HCT116 (cell line): ENCODE data around the gene CTSH.

ENCODE experiments used
- CTCF ChIP-seq, 3 experiments: fragments of 200-600 bp in 1 of 3; sonication (generic) in 1 of 3; IDR thresholded peaks in 2 of 3; conservative IDR thresholded peaks in 1 of 3; 2 replicates each; pipeline ENCODE4 v1.5.1; 2012 to 2017; ENCODE audit warnings: low read depth in 2 of 3, low read length in 2 of 3, antibody characterized with exemption in 1 of 3, borderline replicate concordance in 1 of 3, control low read depth in 1 of 3, mild to moderate bottlenecking in 1 of 3, mixed read lengths in 1 of 3, mixed run types in 1 of 3, moderate library complexity in 1 of 3; ENCODE audit not compliant: insufficient read depth in 1 of 3
- EGR1 ChIP-seq: IDR thresholded peaks from 2 replicates; pipeline ENCODE4 v1.6.1; 2012; ENCODE audit warnings: low read depth
- EZH2phosphoT487 ChIP-seq: fragments of 200-600 bp; IDR thresholded peaks from 2 replicates; pipeline ENCODE4 v1.6.1; 2018; ENCODE audit warnings: antibody characterized with exemption, borderline replicate concordance
- FOSL1 ChIP-seq: IDR thresholded peaks from 2 replicates; pipeline ENCODE4 v1.6.1; 2012; ENCODE audit warnings: low read depth
- JUND ChIP-seq: IDR thresholded peaks from 2 replicates; pipeline ENCODE4 v1.6.1; 2012
- MAX ChIP-seq: IDR thresholded peaks from 2 replicates; pipeline ENCODE4 v1.6.1; 2012
- POLR2A ChIP-seq: IDR thresholded peaks from 2 replicates; pipeline ENCODE4 v1.7.0; 2011; ENCODE audit warnings: borderline replicate concordance; ENCODE audit not compliant: insufficient read depth, insufficient read length; ENCODE audit errors: extremely low read depth
- POLR2AphosphoS5 ChIP-seq: IDR thresholded peaks from 2 replicates; pipeline ENCODE4 v1.6.1; 2011; ENCODE audit warnings: mild to moderate bottlenecking, low read depth, low read length, moderate library complexity
- SIN3A ChIP-seq: IDR thresholded peaks from 2 replicates; pipeline ENCODE4 v1.6.1; 2012; ENCODE audit warnings: low read depth
- SRF ChIP-seq: IDR thresholded peaks from 2 replicates; pipeline ENCODE4 v1.6.1; 2012; ENCODE audit warnings: low read depth
- YY1 ChIP-seq: IDR thresholded peaks from 2 replicates; pipeline ENCODE4 v1.6.1; 2011; ENCODE audit warnings: low read length, low read depth, moderate library complexity, mild to moderate bottlenecking; ENCODE audit not compliant: insufficient replicate concordance; ENCODE audit errors: extremely low read depth
- ZBTB33 ChIP-seq: IDR thresholded peaks from 2 replicates; pipeline ENCODE4 v1.6.1; 2011; ENCODE audit warnings: mild to moderate bottlenecking, low read length, moderate library complexity; ENCODE audit not compliant: insufficient replicate concordance; ENCODE audit errors: extremely low read depth
- ZFX ChIP-seq: fragments of 450-650 bp; IDR thresholded peaks from 2 replicates; pipeline ENCODE4 v1.6.1; 2017
- ZNF274 ChIP-seq: fragments of 200-500 bp; sonication (Bioruptor generic); IDR thresholded peaks from 2 replicates; pipeline ENCODE4 v1.6.1; 2014; ENCODE audit warnings: mild to moderate bottlenecking, low read depth, low read length, inconsistent platforms

- no peak for TF ChIP-seq POLR2AphosphoS5
- no peak for TF ChIP-seq JUND
- no peak for TF ChIP-seq CTCF (IDR thresholded peaks at IDR 0.05 in 2 of 3, conservative IDR thresholded peaks at IDR 0.05 in 1 of 3; ENCODE audit: borderline replicate concordance in 1 of 3, insufficient read depth in 1 of 3, low read depth in 2 of 3, low read length in 2 of 3)
- no peak for TF ChIP-seq SRF
- TF ChIP-seq MAX: no peak
- TF ChIP-seq POLR2A: no peak
- no peak for TF ChIP-seq SIN3A
- TF ChIP-seq EZH2phosphoT487: no peak
- no peak for TF ChIP-seq ZFX
- no peak for TF ChIP-seq ZBTB33
- no peak for TF ChIP-seq FOSL1
- no peak for TF ChIP-seq EGR1
- no peak for TF ChIP-seq ZNF274
- TF ChIP-seq YY1: no peak
Measured at GRCh38 chr15:78978601-78979179, 33.8 kb upstream of the CTSH start.
